Urothelium cell line (cell line): ENCODE measurements around the gene SLC17A2.

Experiments used
- DNase-seq: peaks from one replicate; pipeline ENCODE4 v3.0.0; 2011; ENCODE audit warnings: low spot score, mixed read lengths
- FAIRE-seq: peaks from 2 replicates; lab custom pipeline; 2011; peaks lifted over from hg19 to GRCh38; lab: Jason Lieb, UNC

Gene SLC17A2

DNA sequence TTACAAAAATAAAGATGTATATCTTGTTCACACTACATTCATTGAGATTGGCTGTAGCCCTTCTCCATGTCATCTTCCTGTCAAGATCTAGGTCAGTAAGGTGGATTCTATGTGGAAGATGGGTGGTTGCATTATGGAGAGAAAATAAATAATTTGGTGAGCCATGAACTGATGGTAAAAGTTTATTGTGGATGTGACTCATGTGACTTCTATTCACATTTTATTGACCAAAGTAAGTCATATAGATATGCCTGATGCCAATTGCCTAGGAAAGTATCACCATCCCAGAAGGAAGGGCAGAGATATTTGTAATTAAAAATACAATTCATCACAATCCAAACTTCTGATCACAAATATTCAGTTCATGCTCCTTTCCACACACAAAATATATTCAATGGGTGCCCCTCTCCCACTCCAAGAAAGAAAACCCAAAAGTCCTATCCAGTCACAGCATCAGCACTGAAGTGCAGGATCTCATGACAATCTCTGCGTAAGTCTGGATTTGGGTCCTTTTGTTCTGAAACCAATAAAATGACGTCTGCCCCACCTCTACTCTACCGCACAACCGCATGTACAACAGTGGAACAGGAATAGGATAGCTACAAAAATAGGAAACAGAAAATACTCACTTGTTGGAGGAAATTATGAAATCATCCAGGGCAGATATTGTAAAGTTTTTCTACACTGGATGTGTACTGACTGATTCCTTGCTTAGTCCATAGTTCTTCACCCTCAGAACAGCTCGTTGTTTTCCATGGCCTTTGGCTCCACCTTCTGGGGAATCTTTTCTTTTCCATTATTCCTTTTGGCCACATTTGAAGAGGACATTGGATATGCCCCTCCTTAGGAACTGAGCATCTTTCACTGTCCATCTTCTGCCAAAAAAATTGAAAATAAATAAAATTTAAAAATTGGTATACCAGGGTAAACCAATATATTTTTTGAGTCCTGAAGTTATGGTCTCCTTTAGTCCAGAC lies 40.3 kb downstream of the SLC17A2 start:
- DNase-seq: peak; percentile 33
- FAIRE-seq: no peak

DNA sequence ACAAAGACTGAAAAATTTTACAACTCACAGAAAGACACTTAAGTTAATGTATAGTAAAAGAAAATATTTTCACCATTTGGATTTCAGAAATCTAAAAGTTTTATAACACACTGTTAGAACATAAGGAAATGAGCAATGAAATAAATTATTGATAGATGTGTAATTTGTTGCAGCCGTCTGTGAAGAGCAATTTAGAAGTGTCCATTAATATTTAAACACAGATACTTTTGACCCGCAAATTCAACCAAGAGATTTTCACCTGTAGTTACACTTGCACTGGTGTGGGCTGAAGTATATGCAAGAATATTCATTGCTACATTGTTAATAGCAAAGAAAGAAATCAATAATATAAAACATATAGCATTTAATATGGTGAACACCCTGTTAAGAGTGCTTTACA lies 41.9 kb downstream of the SLC17A2 start:
- no peak for DNase-seq
- FAIRE-seq: no peak

DNA sequence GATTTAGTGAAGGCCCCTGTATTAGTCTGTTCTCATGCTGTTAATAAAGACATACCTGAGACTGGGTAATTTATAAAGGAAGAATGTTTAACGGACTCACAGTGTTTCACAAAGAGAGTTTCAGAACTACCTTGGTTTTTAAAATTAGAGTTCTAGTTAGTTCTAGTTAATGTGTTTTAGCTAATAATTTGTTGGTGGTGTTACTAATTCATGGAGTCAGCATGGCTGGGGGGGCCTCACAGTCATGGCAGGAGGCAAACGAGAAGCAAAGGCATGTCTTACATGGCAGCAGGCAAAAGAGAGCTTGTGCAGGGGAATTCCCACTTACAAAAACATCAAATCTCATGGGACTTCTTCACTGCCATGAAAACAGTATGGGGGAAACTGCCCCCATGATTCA lies 44.4 kb downstream of the SLC17A2 start:
- FAIRE-seq: no peak
- no peak for DNase-seq

DNA sequence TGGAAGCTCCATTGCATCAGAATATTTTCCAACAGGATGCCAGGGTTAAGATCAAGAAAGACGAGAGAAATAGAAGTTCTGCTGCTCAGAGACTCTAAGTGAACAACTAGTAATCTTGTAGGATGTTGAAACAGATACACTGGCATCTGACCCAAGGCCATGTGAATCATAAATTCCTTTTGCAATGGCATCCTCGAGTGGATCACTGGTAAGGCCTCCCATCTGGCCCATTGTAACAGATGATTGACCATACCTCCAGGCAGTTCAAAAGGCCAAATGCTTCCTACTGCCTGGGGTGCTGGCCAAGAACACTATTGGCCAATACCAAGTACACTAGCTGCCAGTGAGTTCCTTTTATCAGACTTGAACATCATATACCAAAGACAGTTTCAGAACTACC lies 46.5 kb downstream of the SLC17A2 start:
- no peak for FAIRE-seq
- DNase-seq: no peak

DNA sequence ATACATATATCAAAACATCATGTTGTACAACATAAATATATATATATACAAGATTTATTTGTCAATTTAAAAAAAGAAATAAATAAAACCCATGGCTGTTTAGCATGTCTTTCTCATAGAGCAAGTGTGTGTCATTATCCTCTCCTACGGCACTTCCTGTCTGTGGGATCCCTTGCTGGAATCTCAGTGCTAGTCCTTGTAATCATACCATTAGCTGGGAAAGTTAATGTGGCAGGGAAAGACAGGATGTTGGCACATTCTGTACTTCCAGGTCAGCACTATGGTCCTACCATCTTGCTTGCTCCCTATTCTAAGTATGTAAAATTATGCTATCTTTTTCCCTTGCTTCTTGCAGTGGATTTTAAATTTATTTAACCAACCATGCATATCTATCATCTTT lies 47.0 kb downstream of the SLC17A2 start:
- FAIRE-seq (no peak), DNase-seq (no peak)

DNA sequence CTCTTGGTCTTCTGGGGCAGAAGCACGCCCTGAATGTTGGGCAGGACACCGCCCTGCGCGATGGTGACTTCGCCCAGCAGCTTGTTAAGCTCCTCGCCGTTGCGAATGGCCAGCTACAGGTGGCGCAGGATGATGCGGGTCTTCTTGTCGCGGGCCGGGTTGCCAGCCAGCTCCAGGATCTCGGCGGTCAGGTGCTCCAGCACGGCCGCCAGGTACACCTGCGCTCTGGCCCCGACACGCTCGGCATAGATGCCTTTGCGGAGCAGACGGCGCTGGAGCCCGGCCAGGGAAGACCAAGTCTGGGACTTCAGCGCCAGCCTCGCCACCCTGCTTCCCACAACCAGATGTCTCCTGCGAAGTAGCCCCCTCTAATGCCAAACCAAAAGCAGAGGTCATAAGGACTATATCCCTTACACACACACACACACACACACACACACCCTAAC lies 48.4 kb downstream of the SLC17A2 start:
- no peak for DNase-seq
- FAIRE-seq: no peak

DNA sequence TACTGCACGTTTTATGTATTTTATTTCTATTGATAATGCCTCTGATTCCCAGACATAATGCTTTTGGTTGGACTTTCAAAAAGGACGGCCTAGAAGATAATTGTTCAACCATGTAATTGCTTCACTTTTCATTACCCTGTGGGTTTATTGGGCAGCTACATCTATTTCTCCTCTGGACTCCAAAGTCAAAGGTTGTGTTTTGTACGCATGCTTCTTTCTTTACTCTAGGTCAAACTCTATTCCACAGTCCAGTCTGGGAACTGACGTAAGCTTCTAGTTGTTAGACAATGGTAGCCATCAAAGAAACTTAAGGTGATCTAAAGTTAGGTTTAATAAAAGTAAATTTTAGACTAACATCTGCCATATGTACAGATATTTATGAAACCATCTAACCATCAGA lies 49.9 kb downstream of the SLC17A2 start:
- no peak for DNase-seq
- FAIRE-seq: no peak

DNA sequence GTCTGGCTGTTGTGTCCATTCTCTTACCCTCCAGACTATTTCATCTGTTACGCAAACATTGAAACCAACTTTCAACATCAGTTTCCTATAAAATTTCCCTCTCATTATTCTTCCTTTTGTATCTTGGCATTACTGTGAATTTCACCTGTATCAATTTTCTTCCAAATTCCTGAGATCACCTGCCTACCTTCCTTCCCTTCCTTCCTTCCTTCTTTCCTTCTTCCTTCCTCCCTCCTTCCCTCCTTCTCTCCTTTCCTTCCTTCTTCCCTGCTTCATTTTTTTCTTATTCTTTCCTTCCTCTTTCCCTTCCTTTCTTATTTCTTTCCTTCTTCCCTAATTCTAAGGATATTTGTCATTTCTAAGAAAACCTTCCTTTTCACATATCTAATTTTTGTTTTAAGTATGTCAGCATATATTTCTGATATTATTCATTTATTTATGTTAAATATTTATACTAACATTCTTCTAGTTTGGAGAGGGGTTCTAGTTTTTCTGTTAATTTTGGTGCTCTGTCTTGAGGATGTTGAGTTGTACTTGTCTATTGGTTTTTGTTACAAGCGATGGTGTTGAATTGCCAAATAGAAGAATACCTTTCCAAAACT lies 51.7 kb downstream of the SLC17A2 start:
- FAIRE-seq: no peak

DNA sequence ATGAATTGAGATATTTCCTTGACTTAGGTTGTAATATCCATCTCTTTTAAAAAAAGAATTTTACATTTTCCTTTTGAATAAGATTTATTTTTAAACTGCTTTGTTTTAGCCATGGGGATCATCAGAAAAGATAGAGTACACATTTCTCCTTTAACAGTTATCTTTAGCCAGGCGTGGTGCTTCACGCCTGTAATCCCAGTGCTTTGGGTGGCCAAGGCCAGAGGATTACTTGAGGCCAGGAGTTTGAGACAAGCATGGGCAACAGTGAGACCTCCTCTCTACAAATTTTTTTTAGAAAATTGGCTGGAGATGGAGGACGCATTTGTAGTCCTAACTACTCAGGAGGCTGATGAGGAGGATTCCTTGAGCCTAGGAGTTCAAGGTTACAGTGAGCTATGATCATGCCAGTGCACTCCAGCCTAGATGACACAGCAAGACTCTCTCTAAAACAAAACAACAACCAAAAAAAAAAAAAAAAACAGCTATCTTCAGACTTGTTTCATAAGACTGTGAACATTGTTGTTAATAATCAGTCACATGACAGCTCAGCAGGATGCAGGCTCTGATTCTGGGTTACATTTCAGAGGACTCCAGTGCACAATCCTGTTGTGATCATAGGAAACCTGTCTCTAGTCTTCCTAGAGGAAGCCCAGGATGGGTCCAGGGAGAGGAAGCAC lies 54.4 kb downstream of the SLC17A2 start:
- DNase-seq (no peak), FAIRE-seq (no peak)

More for the DNA sequence above, 51.7 kb downstream of the SLC17A2 start:
- no peak for DNase-seq

DNA sequence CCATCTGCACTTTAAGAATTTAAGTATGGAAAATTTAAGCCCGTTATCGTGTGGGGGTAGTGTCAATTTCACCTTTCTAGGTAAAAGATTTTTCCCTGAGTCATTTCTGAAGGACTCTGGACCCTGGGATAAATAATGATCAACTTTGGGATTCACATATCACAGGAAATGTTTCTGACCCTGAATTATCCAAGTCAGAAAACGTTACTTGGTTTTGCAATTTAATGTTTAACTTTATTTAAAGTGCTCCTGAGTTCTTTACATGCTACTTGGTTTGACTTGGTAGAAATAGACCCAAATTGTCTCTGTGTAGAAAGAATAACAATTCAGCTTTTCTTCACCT lies 55.0 kb downstream of the SLC17A2 start:
- no peak for DNase-seq
- FAIRE-seq: no peak

DNA sequence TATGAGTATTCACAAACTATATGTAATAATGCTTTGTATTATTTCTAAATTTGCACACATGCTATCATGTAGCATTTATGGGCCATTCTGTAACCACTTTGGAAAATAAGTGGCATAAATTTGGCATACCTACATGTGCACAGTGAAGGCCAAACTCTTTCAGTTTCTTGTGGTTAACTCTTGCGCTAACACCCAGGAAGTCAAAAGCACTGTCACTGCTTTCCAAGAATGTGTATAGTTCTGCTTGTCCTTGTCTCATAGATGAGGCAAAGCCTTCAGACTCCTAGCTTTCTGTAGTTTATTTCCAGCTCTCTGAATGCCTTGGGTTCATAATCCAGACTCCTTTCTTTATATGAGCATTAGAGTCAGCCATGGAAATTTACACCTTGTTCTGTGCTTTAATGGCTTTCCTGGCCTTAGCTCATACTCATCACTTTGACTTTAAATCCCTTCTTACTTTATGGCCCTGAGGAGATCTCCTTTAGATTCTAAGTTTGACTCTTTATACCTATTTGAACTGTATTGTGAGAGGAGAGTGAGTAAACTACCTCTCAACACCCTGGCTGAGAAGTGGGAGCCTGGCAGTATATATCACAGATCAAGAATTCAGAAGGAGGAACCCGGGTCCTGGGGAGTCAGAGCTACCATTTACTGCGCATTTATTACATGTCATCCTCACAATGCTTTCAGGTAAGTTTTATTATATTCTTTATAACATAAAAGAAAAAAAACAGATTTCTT lies 55.5 kb downstream of the SLC17A2 start:
- no peak for DNase-seq
- no peak for FAIRE-seq

DNA sequence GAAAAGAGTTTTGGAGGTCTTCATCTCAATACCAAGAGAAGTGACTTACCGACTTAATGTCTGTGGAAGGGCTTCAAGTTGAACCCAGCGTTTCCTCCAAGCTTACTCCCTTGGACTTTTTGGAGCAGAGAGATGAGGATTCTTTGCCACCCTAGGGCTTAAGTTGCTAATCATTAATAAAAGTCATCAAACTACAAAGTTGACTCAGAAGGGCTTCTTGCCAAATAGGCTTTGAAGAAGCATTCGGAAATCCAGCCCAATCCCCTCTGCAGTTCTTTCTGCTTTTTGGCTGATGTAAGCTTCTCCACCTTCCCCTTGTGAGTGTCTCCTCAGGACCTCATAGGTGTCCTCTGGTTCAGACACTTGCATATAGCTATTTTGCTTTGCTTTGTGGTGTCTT lies 56.4 kb downstream of the SLC17A2 start, which contains the start of gene SLC17A3:
SLC17A3 (minus strand) TSS at position 126 of the 400 bp plus-strand sequence. CDS start 5,856 bp downstream, outside the sequence.
- FAIRE-seq (no peak), DNase-seq (no peak)

DNA sequence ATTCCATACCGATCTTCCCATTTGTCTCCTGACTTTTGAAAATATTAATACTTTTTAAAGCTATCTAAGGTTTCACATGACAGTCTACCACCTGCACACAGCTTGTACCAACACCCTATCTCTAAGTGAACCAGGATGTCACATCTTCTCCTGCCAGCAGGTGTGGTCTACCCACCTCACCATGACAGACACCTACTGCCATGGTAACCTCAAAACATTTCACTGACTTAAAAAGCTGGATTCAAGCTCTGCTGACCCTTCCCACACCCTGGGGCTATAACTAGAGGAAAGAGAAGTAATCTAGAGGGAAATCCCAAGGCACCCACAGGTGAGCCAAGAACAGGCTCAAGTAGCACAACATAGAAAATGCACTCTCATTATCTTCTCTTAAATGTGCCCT lies 57.7 kb downstream of the SLC17A2 start:
- FAIRE-seq (no peak), DNase-seq (no peak)

DNA sequence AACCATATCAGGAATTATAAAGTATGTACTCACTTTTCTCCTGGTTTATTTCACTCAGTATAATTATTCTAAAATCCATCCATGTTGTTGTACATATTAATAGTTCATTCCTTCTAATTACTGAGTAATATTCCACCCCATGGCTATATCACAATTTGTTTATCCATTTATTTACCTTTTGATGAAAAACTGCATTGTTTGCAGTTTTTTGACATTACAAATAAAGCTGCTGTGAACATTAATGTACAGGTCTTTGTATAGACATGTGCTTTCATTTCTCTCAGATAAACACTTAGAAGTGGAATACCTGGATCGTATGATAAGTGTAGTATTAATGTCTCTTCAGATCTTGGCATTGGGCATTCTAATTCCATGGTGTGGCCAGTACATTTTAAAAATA lies 60.7 kb downstream of the SLC17A2 start:
- FAIRE-seq: no peak
- no peak for DNase-seq

DNA sequence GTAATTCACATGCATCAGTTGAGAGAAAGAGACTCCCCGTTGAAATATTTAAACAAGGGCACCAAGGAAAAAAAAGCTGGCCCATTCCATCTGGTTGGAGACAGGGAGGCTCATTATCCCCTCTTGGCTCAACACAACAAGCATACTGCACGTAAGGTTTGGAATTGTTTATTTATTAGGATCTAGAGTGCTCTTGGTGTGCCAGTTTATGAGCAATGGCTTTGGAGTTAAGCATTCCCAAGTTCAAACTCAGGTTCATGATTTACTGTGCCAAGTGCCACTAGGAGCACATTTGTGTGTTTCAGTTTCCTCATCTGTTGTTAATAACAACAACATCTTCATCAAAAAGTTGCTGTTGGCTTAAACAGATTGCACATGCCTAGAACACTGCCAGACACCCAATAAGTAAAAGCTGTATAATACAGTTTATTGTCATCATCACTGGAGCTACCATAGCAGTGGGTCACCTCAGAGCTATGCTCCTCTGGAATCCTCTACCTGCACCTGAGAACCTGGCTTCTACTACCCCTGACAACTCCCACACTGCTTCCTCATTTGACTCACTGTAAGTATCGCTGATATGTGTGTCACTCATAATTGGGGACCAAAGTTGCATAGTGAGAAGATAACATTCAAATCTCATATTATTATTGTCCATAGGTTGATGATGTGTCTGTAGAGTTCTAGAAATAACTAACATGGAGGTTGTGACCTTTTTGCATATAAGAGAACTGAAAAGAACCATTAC lies 61.9 kb downstream of the SLC17A2 start:
- FAIRE-seq: no peak

DNA sequence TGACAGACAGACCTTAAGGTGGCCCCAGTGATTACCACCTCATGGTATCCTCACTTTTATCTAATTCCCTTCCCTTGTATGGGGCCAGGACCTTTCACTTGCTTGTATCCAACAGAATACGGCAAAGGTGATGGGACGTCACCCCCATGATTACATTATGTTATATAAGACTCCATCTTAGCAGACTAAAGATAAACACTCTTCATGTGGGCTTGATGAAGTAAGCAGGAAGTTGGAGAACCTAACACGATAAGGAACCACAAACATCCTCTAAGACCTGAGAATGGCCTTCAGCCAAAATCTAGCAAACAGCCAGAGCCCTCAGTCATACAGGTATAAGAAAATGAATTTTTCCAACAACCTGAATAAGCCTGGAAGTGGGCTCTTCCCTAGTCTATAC lies 64.5 kb downstream of the SLC17A2 start:
- FAIRE-seq: no peak

More for the DNA sequence above, 61.9 kb downstream of the SLC17A2 start:
- no peak for DNase-seq

DNA sequence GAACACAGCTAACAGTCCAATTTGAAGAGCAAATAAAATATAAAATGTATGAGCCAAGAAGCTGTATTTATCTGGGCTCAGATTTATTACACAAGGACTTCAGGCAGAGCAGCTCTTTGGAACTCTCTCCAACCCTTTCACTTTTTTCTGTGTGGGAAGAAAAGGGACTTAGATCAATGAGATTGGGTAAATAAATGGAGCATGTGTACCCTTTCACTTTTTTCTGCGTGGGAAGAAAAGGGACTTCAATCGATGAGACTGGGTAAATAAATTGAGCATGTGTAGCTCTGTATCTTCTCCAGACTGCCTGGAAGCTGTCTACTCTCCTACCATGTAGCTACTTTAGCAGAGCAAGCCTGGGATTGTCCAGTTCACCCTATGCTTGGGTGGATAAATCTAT lies 67.1 kb downstream of the SLC17A2 start:
- FAIRE-seq (no peak), DNase-seq (no peak)

More for the DNA sequence above, 64.5 kb downstream of the SLC17A2 start:
- no peak for DNase-seq
